NCI-H2227 treated with DMSO at 0.1 percent for 48 hours (cell line): ENCODE measurements around the gene CDC37.

Experiments
- DNase-seq: peaks from one replicate; lab custom pipeline; 2025; lab: John Stamatoyannopoulos, UW

The CDC37 gene

DNA sequence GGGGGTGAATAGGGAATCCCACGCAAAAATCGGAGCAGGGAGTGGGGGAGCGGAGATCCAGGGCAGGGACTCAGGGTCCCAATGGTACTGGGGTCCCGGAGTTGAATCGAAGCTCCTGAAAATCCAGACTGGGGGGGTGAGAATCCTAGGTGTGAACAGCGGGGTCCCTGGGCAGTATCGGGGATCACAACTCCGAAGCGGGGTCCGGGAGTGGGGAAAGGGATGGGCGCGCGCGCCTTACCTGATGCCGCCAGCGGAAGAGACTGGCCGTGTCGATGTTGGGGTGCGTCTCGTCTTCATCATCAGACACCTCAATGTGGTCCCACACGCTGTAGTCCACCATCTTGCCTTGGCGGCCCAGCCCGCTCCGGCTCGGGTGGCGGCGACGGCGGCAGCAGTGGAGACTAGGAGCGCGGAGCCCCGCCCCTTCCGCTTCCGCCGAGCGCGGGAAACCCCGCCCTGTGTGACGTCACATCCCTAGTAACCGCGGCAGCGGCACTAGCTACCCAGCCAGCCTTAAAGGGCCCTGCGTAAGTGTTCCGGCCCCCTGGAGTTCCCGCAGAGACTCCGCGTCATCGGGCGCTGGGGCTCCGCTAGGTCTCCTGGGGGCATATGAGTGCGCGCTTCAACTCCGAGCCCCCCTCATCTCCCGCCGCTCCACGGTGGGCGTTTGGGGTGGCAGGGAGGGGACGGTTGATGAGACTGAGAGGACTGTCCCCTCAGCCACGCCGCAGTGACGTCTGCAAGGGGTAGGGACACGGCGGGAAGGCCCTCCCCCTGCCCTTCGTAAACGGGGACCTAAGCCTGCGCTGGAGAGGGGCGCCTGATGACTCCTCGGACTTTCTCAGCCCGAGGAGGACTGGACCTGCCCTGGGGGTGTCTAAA, at the start of gene CDC37:
CDC37 (minus strand) TSS at position 406 of the 885 bp plus-strand sequence; CDS start at position 343, 63 bp downstream.
- DNase-seq, result peak; percentile 85

DNA sequence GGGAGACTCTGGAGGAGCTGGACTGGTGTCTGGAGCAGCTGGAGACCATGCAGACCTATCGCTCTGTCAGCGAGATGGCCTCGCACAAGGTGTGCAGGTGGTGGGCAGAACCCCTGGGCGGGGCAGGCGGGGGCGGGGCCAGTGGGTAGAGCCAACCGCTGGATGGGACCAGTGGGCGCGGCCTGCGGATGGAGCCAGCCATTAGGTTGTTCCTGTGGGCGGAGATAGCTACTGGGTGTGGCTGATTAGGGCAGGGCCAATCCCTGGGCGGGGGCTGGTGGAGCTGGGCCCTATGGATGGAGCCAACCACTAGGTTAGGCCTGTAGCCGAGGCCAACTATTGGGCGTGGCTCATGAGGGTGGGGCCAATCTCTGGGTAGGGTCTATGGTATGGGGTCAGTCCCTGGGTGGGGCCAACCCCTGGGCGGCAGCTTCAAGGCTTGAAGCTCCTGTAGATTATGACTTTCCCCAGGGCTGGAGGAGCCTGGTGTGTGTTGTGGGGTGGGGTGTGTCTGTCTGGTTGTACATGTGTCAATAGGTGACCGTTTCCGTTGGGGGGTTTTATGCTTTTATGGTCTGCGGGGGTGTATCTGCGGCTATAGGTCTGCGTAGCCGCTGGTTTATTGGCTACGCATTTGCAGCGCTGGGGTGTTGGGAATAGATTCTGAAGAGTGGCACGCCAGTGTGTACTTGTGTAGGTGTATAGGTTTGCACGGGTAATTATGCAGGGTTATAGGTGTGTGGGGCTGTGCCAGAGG, 47.7 kb upstream of the CDC37 start:
- no peak for DNase-seq

DNA sequence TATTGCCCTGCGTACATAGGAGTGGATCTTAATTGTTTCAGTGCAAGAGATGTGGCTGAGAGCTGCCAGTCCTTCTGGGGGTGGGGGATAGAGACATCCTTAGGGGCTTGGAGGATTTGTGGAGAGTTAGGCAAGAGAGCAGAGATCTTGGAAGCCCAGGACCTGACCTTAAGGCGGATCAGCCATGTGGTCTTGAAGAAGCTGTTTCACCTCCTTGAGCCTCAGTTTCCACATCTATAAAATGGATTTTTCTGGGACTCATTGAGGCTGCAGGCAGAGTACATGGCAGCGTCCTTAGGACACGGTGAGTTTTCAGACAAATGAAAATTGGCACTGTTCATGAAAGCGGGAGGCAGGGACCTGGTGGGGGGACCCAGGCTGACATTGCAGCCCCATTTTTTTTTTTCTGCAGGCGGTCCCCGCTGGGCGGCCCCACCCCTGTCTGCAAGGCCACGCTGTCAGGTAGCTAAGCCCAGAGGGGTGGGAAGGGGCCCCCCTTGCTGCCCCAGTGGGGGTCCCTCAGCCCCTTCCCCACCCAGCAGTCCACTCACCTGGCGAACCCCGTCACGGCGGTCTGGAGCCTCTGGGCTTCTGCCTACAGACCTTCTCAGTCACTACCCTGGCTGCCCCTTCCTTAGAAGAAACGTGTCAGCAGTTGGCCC, 47.0 kb upstream of the CDC37 start:
- no peak for DNase-seq

DNA sequence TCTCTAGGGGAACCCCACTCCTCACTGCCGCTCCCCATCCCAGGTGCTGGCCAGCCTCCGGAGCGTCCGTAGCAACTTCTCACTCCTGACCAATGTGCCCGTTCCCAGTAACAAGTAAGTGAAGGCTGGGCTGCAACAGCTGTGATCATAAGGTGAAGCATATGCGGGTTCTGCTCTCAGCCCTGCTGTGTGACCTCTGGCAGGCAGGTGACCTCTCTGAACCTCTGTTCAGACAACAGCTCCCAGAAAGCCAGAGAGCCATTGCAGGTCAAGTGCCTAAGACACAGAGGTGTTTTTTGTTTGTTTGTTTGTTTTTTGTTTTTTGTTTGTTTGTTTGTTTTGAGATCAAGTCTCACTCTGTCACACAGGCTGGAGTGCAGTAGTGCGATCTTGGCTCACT, 45.7 kb upstream of the CDC37 start:
- DNase-seq, result no peak

DNA sequence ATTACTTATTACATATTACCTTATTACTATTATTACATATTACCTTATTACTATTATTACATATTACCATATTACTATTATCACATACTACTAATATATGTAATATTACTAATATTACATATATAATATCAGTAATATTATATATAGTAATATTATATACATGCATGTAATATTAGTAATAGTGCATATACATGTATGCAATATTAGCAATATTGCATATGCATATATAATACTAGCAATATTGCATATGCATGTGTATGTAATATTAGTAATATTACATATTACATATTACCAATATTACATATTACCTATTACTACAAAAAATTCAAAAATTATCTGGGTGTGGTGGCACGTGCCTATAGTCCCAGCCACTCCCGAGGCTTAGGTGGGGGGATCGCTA, 39.4 kb upstream of the CDC37 start:
- DNase-seq, result no peak

DNA sequence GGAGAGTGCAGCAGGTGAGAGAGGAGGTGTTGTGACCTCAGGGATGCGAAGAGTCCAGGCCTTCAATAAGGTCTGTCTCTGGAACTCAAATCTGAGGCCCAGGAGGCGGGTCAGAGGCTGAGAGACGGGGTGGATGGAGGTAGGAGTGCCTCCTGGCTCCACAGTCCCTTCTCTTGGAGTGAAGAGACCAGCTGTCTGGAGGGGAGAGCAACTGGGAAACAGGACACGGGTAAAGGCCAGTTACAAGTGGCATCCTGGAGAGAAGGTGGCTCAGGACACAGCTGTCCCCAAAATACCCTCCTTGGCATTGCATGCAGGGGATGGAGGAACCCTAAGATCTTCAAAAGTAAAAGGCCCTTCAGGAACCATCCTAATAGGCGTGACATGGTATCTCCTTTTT, 36.2 kb upstream of the CDC37 start:
- no peak for DNase-seq

DNA sequence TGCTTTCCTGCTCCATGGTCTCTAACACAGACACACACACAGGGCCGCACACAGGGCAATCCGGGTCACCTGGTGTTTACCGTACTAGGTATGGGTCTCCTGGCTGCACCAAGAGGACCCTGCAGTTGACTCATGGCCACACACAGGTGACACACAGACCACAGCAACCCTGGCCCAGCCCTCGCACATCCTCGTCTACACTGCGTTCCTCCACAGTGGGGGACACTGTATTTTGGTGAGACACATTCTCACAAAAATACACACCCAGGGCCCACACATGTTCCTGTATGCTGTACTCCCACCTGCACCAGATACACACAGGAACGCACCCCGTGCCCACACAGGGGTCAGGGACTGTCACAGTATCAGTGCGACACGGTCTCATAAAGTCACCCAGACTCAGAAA, 29.8 kb upstream of the CDC37 start:
- DNase-seq, result no peak

DNA sequence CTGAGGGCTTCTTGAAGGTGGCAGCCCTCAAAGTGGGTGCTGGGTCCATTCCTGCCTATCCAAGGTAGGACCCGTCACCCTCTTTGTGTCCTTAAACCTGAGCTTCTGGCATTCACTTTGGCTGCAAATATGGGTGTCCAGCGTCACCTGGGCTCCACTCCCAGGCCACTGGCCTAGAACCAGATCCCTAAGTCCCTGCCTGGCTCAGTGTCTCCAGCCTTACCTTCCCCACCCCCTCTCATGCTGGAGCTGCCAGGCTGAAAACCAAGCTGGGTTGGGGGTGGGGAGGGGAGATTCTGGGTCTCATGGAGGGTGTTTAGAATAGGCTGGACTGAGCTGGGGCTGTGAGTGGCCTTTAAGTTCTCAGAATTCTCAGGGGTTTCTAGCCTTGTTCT, 29.4 kb upstream of the CDC37 start:
- no peak for DNase-seq

DNA sequence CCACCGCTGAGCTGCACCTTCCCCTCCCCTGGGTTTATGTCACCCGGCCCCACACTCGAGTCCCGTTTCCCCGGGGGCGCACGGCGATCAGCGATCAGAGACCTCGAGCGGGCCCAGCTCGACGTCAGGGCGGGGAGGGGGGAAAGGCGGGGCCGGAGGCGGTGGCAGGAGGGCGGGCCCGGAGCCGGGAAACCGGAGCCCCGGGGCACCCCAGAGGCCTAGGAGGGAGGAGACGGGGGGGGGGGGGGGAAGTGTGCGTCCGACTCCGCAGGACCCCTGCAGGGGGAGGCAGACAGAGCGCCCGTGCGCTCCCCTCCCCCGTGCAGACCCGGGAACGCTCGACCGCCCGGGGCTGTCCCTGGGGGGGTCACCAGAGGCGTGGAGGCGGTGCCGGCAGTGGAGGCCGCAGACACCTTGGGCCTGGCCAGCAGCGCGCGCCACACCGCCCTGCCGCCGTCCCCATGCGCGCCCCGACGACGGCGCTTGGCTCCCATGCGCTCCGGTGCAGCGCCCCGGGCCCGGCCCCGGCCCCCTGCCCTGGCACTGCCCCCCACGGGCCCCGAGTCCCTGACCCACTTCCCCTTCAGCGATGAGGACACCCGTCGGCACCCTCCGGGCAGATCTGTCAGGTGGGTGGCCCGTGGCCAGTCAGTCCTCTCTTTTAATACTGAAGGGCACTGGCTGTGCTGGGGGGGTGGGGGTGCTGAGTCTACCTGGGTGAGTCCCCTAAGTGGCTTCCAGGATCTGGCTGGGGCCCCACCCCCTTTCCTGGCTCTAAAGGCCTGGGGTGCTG, 28.8 kb upstream of the CDC37 start:
- no peak for DNase-seq

DNA sequence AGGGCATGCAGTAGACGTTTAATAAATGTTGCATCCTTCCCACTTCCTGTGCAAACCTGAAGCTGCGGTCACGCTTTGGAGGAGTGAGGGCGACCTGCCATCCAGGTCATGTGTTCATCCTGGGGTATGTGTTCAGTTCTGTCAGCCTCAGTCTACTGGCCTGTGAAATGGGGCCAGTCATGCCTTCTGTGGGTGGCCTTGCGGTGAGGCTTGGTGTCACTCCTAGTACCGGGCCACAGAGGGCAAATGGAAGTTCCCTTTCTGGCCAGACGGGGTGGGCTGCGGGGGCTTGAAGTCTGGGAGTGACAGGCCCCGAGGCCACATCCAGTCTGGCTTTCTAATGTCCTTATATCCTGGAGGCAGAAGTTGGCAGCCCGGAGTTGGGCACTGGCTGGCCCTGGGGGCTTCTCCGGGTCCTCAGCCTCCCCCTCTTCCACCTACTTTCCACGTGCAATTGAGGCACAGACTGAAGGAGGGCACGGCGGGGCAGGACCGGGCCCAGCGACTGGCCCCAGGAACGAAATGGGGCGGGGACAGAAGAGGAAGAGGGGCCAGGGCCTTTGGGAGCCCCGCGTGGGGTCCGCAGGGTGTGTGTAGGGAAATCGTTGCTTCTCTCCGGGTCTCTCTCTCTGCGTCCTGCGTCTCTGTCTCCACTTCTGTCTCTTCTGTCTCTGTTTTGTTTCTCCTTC, 28.1 kb upstream of the CDC37 start:
- DNase-seq, result no peak

DNA sequence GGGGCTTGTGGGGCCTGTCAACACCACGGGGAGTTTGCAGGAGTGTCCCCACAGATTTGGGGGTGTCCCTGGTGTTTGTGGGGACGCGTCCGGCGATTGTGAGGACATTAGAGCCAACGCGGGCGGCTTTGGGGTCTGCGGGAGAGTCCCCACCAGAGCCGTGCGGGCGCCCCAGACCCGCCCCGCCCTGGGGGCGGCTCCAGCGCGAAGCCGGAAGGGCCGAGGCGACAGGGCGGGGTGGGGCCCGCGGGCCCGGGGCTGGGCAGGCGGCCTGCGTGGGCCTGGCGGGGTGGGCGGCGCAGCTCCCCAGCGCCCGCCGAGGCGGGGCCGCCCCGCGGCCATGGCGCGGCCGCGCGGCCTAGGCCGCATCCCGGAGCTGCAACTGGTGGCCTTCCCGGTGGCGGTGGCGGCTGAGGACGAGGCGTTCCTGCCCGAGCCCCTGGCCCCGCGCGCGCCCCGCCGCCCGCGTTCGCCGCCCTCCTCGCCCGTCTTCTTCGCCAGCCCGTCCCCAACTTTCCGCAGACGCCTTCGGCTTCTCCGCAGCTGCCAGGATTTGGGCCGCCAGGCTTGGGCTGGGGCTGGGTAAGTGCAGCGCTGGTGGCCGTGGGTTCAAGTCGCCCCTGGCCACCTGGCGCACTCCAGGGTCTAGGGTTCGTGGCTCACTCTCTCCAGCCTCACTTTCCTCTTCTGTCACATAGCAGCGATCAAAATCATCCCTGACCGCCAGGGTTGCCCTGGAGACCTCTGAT, 27.3 kb upstream of the CDC37 start:
- no peak for DNase-seq

DNA sequence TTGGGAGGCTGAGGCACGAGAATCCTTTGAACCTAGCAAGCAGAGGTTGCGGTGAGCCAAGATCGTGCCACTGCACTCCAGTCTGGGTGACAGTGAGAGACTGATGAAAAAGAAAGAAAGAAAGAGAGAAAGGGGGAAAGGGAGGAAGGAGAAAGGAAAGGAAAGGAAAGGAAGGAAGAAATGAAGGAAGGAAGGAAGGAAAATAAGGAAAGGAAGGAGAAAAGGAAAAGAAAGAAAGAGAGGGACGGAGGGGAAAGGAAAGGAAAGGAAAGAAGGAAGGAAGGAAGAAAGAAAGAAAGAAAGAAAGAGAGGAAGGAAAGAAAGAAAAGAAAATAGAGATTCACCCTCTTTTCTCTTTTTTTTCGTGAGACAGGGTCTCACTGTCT, 25.6 kb upstream of the CDC37 start:
- no peak for DNase-seq

DNA sequence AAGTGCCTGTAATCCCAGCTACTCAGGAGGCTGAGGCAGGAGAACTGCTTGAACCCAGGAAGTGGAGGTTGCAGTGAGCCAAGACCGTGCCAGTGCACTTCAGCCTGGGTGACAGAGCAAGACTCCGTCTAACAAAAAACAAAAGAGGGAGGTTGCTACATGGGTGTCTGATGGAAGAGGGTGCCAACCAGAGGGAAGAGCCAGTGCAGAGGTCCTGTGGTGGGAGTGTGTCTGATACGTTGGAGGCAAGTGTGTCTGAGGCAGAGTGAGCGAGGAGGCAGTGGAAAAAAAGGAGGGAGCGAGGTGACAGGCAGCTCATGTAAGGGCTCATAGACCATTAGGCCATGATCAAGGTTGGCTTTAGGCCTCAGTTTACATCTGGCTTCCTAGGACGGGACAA, 23.8 kb upstream of the CDC37 start:
- no peak for DNase-seq

DNA sequence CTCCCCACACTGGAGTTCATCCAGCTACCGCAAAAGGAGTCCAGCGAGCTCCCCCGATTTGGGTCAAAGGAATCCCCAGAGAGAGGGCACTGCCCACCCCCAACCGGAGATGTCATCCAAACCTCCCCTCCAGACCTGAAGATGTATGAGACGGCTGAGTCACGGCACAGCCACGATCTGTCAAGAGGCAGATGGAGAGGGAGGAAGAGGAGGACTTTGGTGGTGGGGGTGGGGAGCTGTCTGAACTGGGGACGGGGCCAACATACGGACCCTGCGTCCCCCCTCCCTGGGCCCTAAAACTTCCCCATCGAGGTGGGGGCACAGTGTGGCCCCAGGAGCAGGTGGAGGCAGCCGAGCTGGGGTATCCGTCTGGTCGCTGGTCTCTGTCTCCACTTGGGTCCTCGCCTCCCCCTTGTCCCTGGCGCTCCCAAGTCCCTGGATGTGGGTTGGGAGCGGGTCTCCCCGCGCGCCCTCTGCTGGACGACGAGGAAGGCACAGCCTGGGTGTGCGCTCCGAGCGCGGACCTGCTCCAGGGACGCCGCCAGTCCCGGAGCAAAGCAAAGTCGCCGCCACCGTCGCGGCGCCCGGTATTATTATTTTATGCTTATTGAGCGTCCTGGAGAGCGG, 20.8 kb upstream of the CDC37 start:
- DNase-seq, result peak; percentile 31

DNA sequence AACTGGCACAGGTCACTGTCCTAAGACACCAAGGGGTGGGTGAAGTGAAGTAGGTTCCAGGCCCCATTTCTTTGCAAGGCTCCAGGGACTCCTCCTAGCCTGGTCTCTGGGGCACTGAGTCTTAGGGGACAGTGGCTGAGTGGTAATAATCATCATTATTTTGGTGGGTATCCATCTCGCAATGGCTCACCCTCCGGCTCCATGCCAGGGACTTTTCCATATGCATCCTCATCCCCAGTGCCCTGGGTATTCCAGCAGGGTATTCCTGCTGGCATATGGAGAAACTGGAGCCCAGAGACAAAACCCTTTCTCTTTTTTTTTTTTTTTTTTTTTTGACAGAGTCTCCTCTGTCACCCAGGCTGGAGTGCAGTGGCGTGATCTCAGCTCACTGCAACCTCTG, 19.5 kb upstream of the CDC37 start:
- no peak for DNase-seq

DNA sequence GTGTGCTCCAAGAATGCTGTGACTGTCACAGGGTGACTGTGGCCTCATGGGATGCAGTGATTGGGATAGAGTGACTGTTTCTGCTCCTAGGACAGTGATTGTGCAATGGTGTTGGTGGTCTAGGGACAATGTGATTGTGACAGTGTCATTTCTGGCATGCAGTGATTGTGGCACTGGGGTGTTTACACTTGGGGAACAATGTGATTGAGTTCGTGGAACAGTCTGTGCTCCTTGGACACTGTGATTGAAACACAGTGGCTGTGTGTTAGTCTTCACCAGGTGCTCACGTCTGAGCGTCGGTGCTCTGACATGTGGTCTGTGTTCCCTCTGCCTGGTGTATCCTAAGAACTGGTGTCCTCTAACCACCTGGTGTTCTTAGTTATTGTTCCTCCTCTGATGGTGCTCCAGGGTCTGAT, 18.7 kb upstream of the CDC37 start:
- DNase-seq, result no peak

DNA sequence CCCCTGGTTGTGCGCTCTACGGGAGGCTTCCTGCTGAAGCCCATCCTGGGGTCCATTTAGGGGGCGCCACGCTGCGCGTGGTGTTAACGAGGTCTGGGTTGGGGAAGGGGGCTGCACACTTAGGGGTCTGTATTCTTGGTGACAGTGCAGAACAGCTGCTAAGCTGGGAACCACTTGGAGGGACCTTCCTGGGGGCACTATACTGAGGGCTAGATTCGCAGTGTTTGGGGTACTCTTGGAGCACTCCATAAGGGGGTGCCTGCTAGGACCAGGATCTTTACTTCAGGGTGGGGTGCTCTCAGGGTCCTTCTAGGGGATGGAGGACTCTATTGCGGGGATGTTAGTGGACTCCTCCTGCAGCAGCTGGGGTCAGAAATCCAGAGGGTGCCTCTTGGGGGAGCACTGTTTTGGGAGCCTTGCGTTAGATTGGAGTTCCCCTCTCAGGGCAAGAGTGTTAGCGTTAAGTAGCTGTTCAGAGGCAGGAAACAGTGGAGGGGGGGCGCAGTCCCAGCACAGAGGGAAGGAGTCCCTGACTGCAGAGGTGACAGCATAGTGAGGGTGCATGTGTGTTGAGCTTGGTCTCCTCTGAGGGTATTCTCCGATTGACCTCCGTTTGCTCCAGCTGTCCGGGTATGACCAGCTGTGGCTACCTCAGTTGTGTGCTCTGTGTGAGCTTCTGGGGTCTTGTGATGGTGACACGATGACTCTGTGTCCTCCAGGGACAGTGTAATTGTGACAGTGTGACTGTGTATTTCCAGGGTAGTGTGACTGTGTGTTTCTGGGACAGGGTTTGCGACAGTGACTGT, 18.1 kb upstream of the CDC37 start:
- no peak for DNase-seq

DNA sequence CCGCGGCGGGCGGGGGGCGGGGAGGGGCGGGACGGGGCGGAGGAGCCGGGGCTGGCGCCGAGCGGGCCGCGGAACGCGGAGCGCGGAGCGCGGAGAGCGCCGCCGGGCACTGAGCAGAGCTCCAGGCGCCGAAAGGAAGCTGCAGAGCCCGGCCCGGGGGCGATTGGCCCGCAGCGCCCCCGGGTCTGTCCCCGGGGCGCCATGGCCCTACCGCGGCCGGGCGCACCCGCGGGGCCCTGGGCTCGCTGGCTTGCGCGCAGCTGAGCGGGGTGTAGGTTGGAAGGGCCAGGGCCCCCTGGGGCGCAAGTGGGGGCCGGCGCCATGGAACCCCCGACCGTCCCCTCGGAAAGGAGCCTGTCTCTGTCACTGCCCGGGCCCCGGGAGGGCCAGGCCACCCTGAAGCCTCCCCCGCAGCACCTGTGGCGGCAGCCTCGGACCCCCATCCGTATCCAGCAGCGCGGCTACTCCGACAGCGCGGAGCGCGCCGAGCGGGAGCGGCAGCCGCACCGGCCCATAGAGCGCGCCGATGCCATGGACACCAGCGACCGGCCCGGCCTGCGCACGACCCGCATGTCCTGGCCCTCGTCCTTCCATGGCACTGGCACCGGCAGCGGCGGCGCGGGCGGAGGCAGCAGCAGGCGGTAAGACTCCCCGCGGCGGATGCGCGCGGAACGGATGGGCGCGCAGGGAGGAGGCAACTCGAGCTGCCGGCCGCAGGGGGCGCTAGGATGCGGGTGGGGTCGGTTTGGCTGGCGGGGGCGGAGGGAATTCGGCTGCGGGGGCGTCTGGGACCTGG, 17.3 kb upstream of the CDC37 start, which contains the start of gene PDE4A:
PDE4A (plus strand) TSS at position 95 of the 796 bp plus-strand sequence; CDS start at position 322, 227 bp downstream.
- DNase-seq, result no peak
